Measurements from ENCODE around the gene HOXA9. TPM values are rescaled to one million over a fixed set of nuclear protein-coding genes. Genes with fewer than 3 reads are reported as not detected.

Gene HOXA9
- polyA plus RNA-seq, 2 of the 4 experiments (the other 2 are of a cell fraction), result 1.4 TPM

DNA sequence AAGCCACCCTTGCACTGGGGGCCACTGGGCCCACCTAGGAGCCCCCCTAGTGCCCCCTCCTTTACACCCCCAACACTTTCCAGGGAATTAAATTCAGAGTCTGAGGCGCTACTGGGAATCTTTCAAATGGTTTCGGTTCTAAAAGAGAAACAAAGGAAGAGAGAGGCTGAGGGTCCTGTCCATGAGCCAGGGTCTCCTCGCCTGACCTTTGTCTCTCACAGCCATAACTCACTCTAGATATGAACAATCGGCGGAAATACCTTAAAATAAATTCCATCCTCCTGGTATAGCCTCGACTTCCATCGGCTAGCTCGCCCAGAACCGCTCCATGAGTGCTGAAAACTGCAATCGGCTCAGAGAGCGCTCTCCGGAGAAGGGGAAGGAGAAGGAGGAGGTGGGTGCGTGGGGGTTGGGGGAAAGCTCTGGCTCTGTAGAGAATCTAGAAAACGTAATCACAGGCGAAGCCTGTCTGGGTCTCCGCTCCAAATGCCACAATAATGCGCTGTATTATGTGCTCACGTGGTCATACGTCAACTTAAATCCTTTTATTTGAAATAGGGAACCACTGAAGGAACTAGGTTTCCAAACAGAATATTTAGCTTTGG, 47.3 kb downstream of the HOXA9 start:
- H3K9me3 ChIP-seq, result no peaks in the 10 kb centered on the region
- ChIA-PET CTCF (interaction anchor here (1.2 to 3.6 kb wide), 6 partner anchors 10 to 264 kb away, joined by 3 to 18 read pairs (median 4); no protein-coding TSS in a partner anchor), POLR2A (interaction anchor here (1.3 kb wide), 1 partner anchor 13 kb away, joined by 3 read pairs; no protein-coding TSS in a partner anchor)
- FAIRE-seq, result no peak
- WGBS (ENCODE audit: missing lambda C conversion rate), result 74% methylated on average over 19 of the region's 19 CpGs
- H3K27ac ChIP-seq, result peak overlapping the region; percentile 83 to 90
- peak overlapping the region; percentile 44 for H3K4me3 ChIP-seq
- peak in 1 of 2 experiments; percentile 59 for DNase-seq (ENCODE audit: low read depth in 1 of 2, low spot score in 1 of 2)
- H3K4me1 ChIP-seq, result peaks cover 51% of the 10 kb centered on the region
- TF ChIP-seq, protein P1, sequence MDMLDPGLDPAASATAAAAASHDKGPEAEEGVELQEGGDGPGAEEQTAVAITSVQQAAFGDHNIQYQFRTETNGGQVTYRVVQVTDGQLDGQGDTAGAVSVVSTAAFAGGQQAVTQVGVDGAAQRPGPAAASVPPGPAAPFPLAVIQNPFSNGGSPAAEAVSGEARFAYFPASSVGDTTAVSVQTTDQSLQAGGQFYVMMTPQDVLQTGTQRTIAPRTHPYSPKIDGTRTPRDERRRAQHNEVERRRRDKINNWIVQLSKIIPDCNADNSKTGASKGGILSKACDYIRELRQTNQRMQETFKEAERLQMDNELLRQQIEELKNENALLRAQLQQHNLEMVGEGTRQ (IDR thresholded peaks at IDR 0.05), result 0 out of 2 replicates have a peak, but pooled peaks have one; percentile 5
- TF ChIP-seq MYC (IDR thresholded peaks at IDR 0.05; ENCODE audit: borderline replicate concordance, low read length), result no peak
- ATAC-seq, result peak in 1 of 2 experiments; percentile 5; a peak in 2 of 6 replicates
- peak overlapping the region; percentile 88 for H3K4me2 ChIP-seq

DNA sequence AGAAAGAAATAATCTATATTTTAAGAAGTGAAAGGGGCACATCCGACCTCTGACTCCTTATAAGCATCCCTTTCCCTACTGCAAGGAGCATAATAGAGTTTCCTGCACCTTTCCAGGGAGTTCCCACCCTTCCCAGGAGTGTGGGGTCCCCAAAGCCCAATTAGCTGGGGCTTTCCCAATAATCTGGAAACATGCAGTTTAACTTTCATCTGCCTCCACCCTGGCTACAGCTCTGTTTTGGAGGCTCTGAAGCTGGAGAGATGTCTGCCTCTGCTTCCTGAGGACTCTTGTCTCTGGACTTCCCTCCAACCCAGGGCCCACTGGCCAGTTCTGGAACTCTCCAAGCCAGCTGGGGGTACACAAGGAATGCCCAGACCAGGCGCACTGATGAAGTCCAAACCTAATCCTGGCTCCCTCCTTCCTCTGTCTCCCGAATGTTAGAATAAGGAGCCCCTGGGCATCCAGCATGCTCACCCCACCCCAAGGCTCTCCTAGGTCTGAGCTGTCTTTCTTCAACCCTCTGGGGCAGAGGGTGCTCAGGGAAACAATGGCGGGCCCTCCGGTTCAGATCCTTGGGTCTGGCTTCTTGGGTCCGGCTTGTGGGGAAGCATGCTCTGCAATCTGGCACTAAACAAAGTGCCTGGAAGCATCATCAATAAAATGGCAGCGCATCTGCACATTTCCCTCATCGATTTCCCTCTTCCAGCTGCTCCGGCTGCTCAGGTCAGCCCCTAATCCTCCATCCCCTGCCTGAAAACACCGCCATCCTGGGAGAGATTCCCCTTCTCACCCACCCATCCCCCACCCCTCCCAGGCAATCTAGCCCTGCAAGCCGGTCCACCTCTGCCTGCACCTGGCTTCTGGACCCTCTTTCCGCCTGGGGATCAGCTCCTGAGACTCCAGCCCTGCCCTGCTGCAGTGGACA, 48.1 kb downstream of the HOXA9 start:
- Histone ChIP-seq H3K4me1 (peaks cover 51% of the 10 kb centered on the region), H3K4me2 (peak overlapping the region; percentile 88), H3K9me3 (no peaks in the 10 kb centered on the region), H3K4me3 (peak overlapping the region; percentile 44), H3K27ac (peak overlapping the region; percentile 83 to 90)
- ATAC-seq (no peak), FAIRE-seq (no peak), DNase-seq (ENCODE audit: low read depth in 1 of 2, low spot score in 1 of 2) (no peak)
- 47% methylated on average over 10 of the region's 12 CpGs for WGBS (ENCODE audit: missing lambda C conversion rate)
- ChIA-PET CTCF (interaction anchor here (1.2 to 3.6 kb wide), 8 partner anchors 11 to 263 kb away, joined by 3 to 18 read pairs (median 4); no protein-coding TSS in a partner anchor), POLR2A (interaction anchor here (0.8 to 5.1 kb wide), 4 partner anchors 14 to 254 kb away, joined by 3 to 34 read pairs (median 6); partner anchors contain the start of gene SKAP2)
- TF ChIP-seq TFCP2L1 (CRISPR knock-in tag; IDR thresholded peaks at IDR 0.05) (no peak), FOSB (CRISPR knock-in tag; IDR thresholded peaks at IDR 0.05) (no peak), KDM1A (IDR thresholded peaks at IDR 0.05; ENCODE audit: low read depth) (no peak), JUNB (IDR thresholded peaks at IDR 0.05) (no peak), JUN (IDR thresholded peaks at IDR 0.05) (no peak; a peak in 1 of 5 replicates), TP53 (CRISPR knock-in tag; IDR thresholded peaks at IDR 0.05) (no peak), MYC (IDR thresholded peaks at IDR 0.05; ENCODE audit: borderline replicate concordance, low read length) (no peak)
- TF ChIP-seq, protein P2, sequence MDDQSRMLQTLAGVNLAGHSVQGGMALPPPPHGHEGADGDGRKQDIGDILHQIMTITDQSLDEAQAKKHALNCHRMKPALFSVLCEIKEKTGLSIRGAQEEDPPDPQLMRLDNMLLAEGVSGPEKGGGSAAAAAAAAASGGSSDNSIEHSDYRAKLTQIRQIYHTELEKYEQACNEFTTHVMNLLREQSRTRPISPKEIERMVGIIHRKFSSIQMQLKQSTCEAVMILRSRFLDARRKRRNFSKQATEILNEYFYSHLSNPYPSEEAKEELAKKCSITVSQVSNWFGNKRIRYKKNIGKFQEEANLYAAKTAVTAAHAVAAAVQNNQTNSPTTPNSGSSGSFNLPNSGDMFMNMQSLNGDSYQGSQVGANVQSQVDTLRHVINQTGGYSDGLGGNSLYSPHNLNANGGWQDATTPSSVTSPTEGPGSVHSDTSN (IDR thresholded peaks at IDR 0.05), result no peak
- TF ChIP-seq, protein P3, sequence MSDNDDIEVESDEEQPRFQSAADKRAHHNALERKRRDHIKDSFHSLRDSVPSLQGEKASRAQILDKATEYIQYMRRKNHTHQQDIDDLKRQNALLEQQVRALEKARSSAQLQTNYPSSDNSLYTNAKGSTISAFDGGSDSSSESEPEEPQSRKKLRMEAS (IDR thresholded peaks at IDR 0.05), result no peak
- TF ChIP-seq, protein P4, sequence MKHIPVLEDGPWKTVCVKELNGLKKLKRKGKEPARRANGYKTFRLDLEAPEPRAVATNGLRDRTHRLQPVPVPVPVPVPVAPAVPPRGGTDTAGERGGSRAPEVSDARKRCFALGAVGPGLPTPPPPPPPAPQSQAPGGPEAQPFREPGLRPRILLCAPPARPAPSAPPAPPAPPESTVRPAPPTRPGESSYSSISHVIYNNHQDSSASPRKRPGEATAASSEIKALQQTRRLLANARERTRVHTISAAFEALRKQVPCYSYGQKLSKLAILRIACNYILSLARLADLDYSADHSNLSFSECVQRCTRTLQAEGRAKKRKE (CRISPR knock-in tag; IDR thresholded peaks at IDR 0.05; ENCODE audit: low read depth), result no peak

DNA sequence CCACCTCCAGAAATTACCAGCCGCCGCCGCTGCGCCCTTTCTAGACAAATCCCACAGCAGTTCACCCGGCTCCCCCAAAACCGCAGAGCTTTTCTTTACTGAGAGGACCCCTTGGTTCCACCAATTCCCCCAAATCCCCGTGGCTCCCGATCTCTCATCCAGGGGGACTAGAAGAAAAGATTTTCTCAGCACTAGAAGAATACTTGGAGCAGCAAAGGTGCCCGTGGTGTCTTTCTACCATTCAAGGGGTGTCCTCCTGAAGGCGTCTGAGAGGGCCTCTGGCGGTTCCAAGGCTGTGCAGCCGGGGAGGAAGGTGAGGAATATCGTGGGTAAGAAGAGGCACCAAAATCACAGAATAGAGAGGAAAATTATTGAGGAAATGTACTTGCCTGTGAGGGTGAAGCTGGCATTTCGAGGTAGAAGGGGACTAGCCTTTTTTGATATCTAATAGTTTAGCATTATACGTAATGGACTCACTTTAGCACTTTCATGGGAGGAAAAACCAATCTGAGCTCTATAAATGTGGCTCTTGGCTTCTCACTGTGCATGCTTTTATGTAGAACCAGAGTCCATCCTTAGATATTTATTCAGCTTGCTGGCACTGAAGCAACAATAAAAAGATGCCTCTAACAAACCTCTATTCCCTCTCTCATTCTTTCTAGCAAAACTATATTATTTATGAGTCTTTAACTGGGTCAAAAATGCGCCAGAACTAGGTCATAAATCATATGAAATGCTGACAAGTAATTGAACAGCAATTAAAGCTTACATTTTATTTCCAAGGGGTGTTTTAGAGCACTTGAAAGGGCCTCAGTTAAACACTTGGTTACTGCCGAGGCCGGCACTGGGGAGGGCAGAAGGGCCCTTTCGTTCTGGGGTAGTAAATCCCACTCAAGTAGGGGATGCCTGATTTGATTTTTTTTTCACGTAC, 49.0 kb downstream of the HOXA9 start:
- WGBS (ENCODE audit: missing lambda C conversion rate), result 17% methylated on average over 20 of the region's 20 CpGs
- no peak for DNase-seq (ENCODE audit: low read depth in 1 of 2, low spot score in 1 of 2)
- ChIA-PET CTCF (interaction anchor here (0.7 to 3.6 kb wide), 14 partner anchors 14 to 262 kb away, joined by 3 to 18 read pairs (median 4); partner anchors contain the start of genes HOXA4 and HOXA5), POLR2A (interaction anchor here (0.8 to 5.1 kb wide), 4 partner anchors 15 to 253 kb away, joined by 3 to 34 read pairs (median 12); partner anchors contain the start of genes HOXA4 and SKAP2)
- no peak for FAIRE-seq
- Histone ChIP-seq H3K4me2 (peak overlapping the region; percentile 88), H3K4me1 (peaks cover 59% of the 10 kb centered on the region), H3K4me3 (peak overlapping the region; percentile 44), H3K9me3 (no peaks in the 10 kb centered on the region), H3K27ac (peak overlapping the region; percentile 83 to 90)
- ATAC-seq, result no peak
- TF ChIP-seq GATA3 (IDR thresholded peaks at IDR 0.05; ENCODE audit: borderline replicate concordance) (no peak), JUNB (IDR thresholded peaks at IDR 0.05) (no peak), HOXA7 (CRISPR knock-in tag; IDR thresholded peaks at IDR 0.05) (no peak), HOXB13 (CRISPR knock-in tag; IDR thresholded peaks at IDR 0.05; ENCODE audit: low read depth) (no peak), CHD2 (IDR thresholded peaks at IDR 0.05; ENCODE audit: low read length, partially characterized antibody) (no peak), RNF2 (IDR thresholded peaks at IDR 0.05; ENCODE audit: borderline replicate concordance, low read depth) (no peak), CEBPB (IDR thresholded peaks at IDR 0.05) (no peak), EP300 (IDR thresholded peaks at IDR 0.05) (no peak), HEYL (CRISPR knock-in tag; IDR thresholded peaks at IDR 0.05) (no peak), SMC3 (IDR thresholded peaks at IDR 0.05) (no peak)
- TF ChIP-seq, protein P2 (IDR thresholded peaks at IDR 0.05), result no peak
- TF ChIP-seq, protein P1 (IDR thresholded peaks at IDR 0.05), result no peak
- TF ChIP-seq, protein P5, sequence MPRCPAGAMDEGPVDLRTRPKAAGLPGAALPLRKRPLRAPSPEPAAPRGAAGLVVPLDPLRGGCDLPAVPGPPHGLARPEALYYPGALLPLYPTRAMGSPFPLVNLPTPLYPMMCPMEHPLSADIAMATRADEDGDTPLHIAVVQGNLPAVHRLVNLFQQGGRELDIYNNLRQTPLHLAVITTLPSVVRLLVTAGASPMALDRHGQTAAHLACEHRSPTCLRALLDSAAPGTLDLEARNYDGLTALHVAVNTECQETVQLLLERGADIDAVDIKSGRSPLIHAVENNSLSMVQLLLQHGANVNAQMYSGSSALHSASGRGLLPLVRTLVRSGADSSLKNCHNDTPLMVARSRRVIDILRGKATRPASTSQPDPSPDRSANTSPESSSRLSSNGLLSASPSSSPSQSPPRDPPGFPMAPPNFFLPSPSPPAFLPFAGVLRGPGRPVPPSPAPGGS (IDR thresholded peaks at IDR 0.05), result no peak

Data from A549 (cell line).